Upper lobe of left lung (tissue), 6 donors: ENCODE results near the gene SPATS2. TPM values are rescaled to one million over a fixed set of nuclear protein-coding genes. Genes with fewer than 3 reads are reported as not detected.
A peak's percentile ranks its signal among the peaks of the same experiment; 100 is the strongest.

ENCODE experiments used
- ATAC-seq, 2 donors: fragments of 200-7000 bp; cut with Tn5 transposase; one replicate each; pipeline ENCODE4 v1.9.1; 2022; ENCODE audit warnings: mild to moderate bottlenecking in 2 of 2, moderate library complexity in 2 of 2; ENCODE audit not compliant: low FRiP score in 2 of 2
- DNase-seq, 2 donors: peaks; one replicate each; pipeline ENCODE4 v3.0.0-alpha.2; 2019 to 2020
- H3K27ac ChIP-seq, 4 donors: fragments of 200-600 bp; sonication (generic); one replicate each; pipeline ENCODE4 v1.5.1; 2016 to 2019
- H3K27me3 ChIP-seq, 4 donors: fragments of 200-600 bp; sonication (generic); one replicate each; pipeline ENCODE4 v1.5.1; 2017 to 2019
- H3K36me3 ChIP-seq, 4 donors: fragments of 200-600 bp; sonication (generic); one replicate each; pipeline ENCODE4 v1.5.1; 2016 to 2019
- H3K4me1 ChIP-seq, 4 donors: fragments of 200-600 bp; sonication (generic); one replicate each; pipeline ENCODE4 v1.5.1; 2018 to 2019
- H3K4me3 ChIP-seq, 4 donors: fragments of 200-600 bp; sonication (generic); one replicate each; pipeline ENCODE4 v1.5.1; 2017 to 2019; ENCODE audit warnings: mild to moderate bottlenecking in 2 of 4, moderate library complexity in 1 of 4
- H3K9me3 ChIP-seq, 4 donors: fragments of 200-600 bp; sonication (generic); one replicate each; pipeline ENCODE4 v1.5.1; 2018 to 2019
- CTCF ChIP-seq, 6 experiments: fragments of 450-650 bp in 4 of 6; fragments of 200-600 bp in 2 of 6; sonication (generic) in 2 of 6; IDR thresholded peaks; one replicate each; pipeline ENCODE4 v1.5.1; 2016 to 2019; ENCODE audit warnings: antibody characterized with exemption in 6 of 6
- EP300 ChIP-seq, 4 donors: sonication (generic); formaldehyde crosslinking; IDR thresholded peaks; one replicate each; pipeline ENCODE4 v1.5.1; 2017; ENCODE audit warnings: antibody characterized with exemption in 4 of 4, control low read depth in 2 of 4
- POLR2A ChIP-seq, 4 donors: fragments of 450-650 bp; IDR thresholded peaks; one replicate each; pipeline ENCODE4 v1.5.1; 2016 to 2017; ENCODE audit warnings: antibody characterized with exemption in 4 of 4, mild to moderate bottlenecking in 2 of 4
- POLR2AphosphoS5 ChIP-seq, 2 donors: sonication (generic); formaldehyde crosslinking; IDR thresholded peaks; one replicate each; pipeline ENCODE4 v1.5.1; 2017; ENCODE audit warnings: antibody characterized with exemption in 2 of 2
- WGBS, 2 donors: methylation state at CpG; one replicate each; pipeline ENCODE4 v1.1.5; 2017 to 2018; 5-methylcytosine and 5-hydroxymethylcytosine counted together
- total RNA-seq, 6 donors: library from RNA; depleted of rRNA in 4 of 6; stranded (reverse); fragments of >200 nt in 4 of 6; gene quantifications; one replicate each; pipeline versions ENCODE4 v1.1.0 to v1.2.1, GENCODE V29; 2016 to 2021
- donor health status: DM: no; HTN: no; CAD: no; lungs with moderate emphysema.
- donor health status: DM: no; HTN: yes; CAD: no; lungs with severe emphysema.

The SPATS2 gene
- total RNA-seq, 6 donors from 2014 or later: 6.2 to 33.5 (median 14.4) TPM

- DNase-seq (no peak), ATAC-seq (peak in 1 of 2 donors; percentile 58)
- 8 to 13% methylated on average over 38 of the region's 38 CpGs for WGBS, 2 donors
- Histone ChIP-seq H3K4me3 (peak overlapping the region; percentile 44 to 94 (median 87)), H3K36me3 (no peaks in the 10 kb centered on the region), H3K27ac (peak overlapping the region; percentile 93 to 96 (median 94)), H3K4me1 (peaks cover 16 to 29% (median 17%) of the 10 kb centered on the region in 4 donors), H3K27me3 (no peaks in the 10 kb centered on the region), H3K9me3 (no peaks in the 10 kb centered on the region)
- no peak for TF ChIP-seq CTCF (IDR thresholded peaks at IDR 0.05)
- no peak for TF ChIP-seq POLR2AphosphoS5 (IDR thresholded peaks at IDR 0.05)
- TF ChIP-seq POLR2A (IDR thresholded peaks at IDR 0.05): no peak
- TF ChIP-seq EP300 (IDR thresholded peaks at IDR 0.05): no peak
Observed at GRCh38 chr12:49366096-49366651, 1.1 kb upstream of the SPATS2 start.

- no peaks in the 10 kb centered on the region for H3K27me3 ChIP-seq
- no peaks in the 10 kb centered on the region for H3K9me3 ChIP-seq
- peak in 5 of 6 experiments; percentile 24 to 53 (median 39) for TF ChIP-seq CTCF (IDR thresholded peaks at IDR 0.05)
- peak in 2 of 4 donors; percentile 58 to 75 for TF ChIP-seq POLR2A (IDR thresholded peaks at IDR 0.05)
- TF ChIP-seq POLR2AphosphoS5 (IDR thresholded peaks at IDR 0.05): peak; percentile 9 to 76
- TF ChIP-seq EP300 (IDR thresholded peaks at IDR 0.05): no peak
- H3K36me3 ChIP-seq: no peaks in the 10 kb centered on the region
- H3K27ac ChIP-seq: peak overlapping the region; percentile 93 to 96 (median 94)
- peak; percentile 76 to 97 for DNase-seq
- ATAC-seq: peak; percentile 94 to 96
- H3K4me3 ChIP-seq: peak overlapping the region; percentile 44 to 94 (median 87)
- H3K4me1 ChIP-seq: peaks cover 16 to 29% (median 17%) of the 10 kb centered on the region in 4 donors
- 0 to 1% methylated on average over 57 to 59 of the region's 97 CpGs for WGBS, 2 donors
Observed at GRCh38 chr12:49366652-49367380, 446 bp upstream of the SPATS2 start.

- no peak for ATAC-seq
- peak overlapping the region; percentile 93 to 96 (median 94) for H3K27ac ChIP-seq
- H3K27me3 ChIP-seq: no peaks in the 10 kb centered on the region
- no peak for DNase-seq
- no peaks in the 10 kb centered on the region for H3K9me3 ChIP-seq
- H3K4me1 ChIP-seq: peaks cover 16 to 29% (median 17%) of the 10 kb centered on the region in 4 donors
- H3K36me3 ChIP-seq: no peaks in the 10 kb centered on the region
- 21% methylated on average over 3 of the region's 3 CpGs for WGBS, 2 donors
- TF ChIP-seq EP300 (IDR thresholded peaks at IDR 0.05) (no peak), POLR2AphosphoS5 (IDR thresholded peaks at IDR 0.05) (no peak), POLR2A (IDR thresholded peaks at IDR 0.05) (no peak), CTCF (IDR thresholded peaks at IDR 0.05) (no peak)
- H3K4me3 ChIP-seq: peak overlapping the region in 3 of 4 donors; percentile 82 to 94 (median 92)
Observed at GRCh38 chr12:49368240-49368600, 958 bp downstream of the SPATS2 start.

- Histone ChIP-seq H3K36me3 (no peaks in the 10 kb centered on the region), H3K4me1 (peaks cover 16 to 29% (median 17%) of the 10 kb centered on the region in 4 donors), H3K27ac (peak overlapping the region in 1 of 4 donors; percentile 17), H3K4me3 (no peak overlapping the region), H3K9me3 (no peaks in the 10 kb centered on the region), H3K27me3 (no peaks in the 10 kb centered on the region)
- TF ChIP-seq CTCF (IDR thresholded peaks at IDR 0.05) (peak in 4 of 6 experiments; percentile 17 to 39 (median 28)), POLR2AphosphoS5 (IDR thresholded peaks at IDR 0.05) (no peak)
- 53 to 55% methylated on average over 6 of the region's 6 CpGs for WGBS, 2 donors
- DNase-seq: no peak
- ATAC-seq: no peak
Observed at GRCh38 chr12:49369411-49370145, 2.3 kb downstream of the SPATS2 start.
